ENCODE data around the gene PDLIM5.

PDLIM5 gene

GRCh38 chr4:94516067-94516466 is 64.3 kb downstream of the PDLIM5 start:
- H3K4me3 ChIP-seq (ENCODE audit: low read depth, low read length), result no peak overlapping the region
- no peak for TF ChIP-seq CTCF (IDR thresholded peaks at IDR 0.05; ENCODE audit: low read depth, low read length)

GRCh38 chr4:94516999-94517398 is 65.3 kb downstream of the PDLIM5 start:
- H3K4me3 ChIP-seq (ENCODE audit: low read depth, low read length), result no peak overlapping the region
- no peak for TF ChIP-seq CTCF (IDR thresholded peaks at IDR 0.05; ENCODE audit: low read depth, low read length)

GRCh38 chr4:94517492-94517891 is 65.8 kb downstream of the PDLIM5 start:
- H3K4me3 ChIP-seq (ENCODE audit: low read depth, low read length), result no peak overlapping the region
- TF ChIP-seq CTCF (IDR thresholded peaks at IDR 0.05; ENCODE audit: low read depth, low read length), result no peak

GRCh38 chr4:94519019-94519418 is 67.3 kb downstream of the PDLIM5 start:
- no peak for TF ChIP-seq CTCF (IDR thresholded peaks at IDR 0.05; ENCODE audit: low read depth, low read length)
- no peak overlapping the region for H3K4me3 ChIP-seq (ENCODE audit: low read depth, low read length)

GRCh38 chr4:94519925-94520789 is 68.4 kb downstream of the PDLIM5 start:
- no peak overlapping the region for H3K4me3 ChIP-seq (ENCODE audit: low read depth, low read length)
- TF ChIP-seq CTCF (IDR thresholded peaks at IDR 0.05; ENCODE audit: low read depth, low read length), result no peak

- no peak overlapping the region for H3K4me3 ChIP-seq (ENCODE audit: low read depth, low read length)
- no peak for TF ChIP-seq CTCF (IDR thresholded peaks at IDR 0.05; ENCODE audit: low read depth, low read length)
Measured at GRCh38 chr4:94523033-94523580, 71.4 kb downstream of the PDLIM5 start.

GRCh38 chr4:94523617-94524016 is 71.9 kb downstream of the PDLIM5 start:
- no peak overlapping the region for H3K4me3 ChIP-seq (ENCODE audit: low read depth, low read length)
- TF ChIP-seq CTCF (IDR thresholded peaks at IDR 0.05; ENCODE audit: low read depth, low read length), result no peak

All from WI38 (cell line).